ENCODE measurements around the gene DCAF16. TPM values are rescaled to one million over a fixed set of nuclear protein-coding genes. Genes with fewer than 3 reads are reported as not detected.

DCAF16 gene
- total RNA-seq, 8 experiments from 2014 or later = 30.1 to 87.1 (median 44.5) TPM

GRCh38 chr4:17811078-17811603 is 584 bp upstream of the DCAF16 start:
- ATAC-seq (replicated peaks in 6 of 8) = peak; percentile 16 to 48 (median 40)
- in situ Hi-C loops (cut with MboI; ENCODE audit: low pct_unique_long_range_greater_than_20kb in 2 of 9, low sequenced_read_pairs in 9 of 9, unreplicated experiment in 9 of 9) = loop anchor here in 5 of 9 experiments (25.0 kb wide), 4 partner anchors 201 to 776 kb away; partner anchors contain the start of gene LCORL (in 1 of the 5)
- WGBS, 10 experiments = 0 to 6% (median 0%) methylated on average over 6 to 14 of the region's 48 CpGs; no CpG with 5 or more reads in 5 of the 10 experiments
- Histone ChIP-seq H3K27ac (peak overlapping the region in 1 of 2 donors; percentile 14), H3K4me3 (peak overlapping the region; percentile 44 to 95 (median 72)), H3K4me1 (replicated peaks in 1 of 2) (peaks cover 7 to 23% of the 10 kb centered on the region in 2 donors)

DNA sequence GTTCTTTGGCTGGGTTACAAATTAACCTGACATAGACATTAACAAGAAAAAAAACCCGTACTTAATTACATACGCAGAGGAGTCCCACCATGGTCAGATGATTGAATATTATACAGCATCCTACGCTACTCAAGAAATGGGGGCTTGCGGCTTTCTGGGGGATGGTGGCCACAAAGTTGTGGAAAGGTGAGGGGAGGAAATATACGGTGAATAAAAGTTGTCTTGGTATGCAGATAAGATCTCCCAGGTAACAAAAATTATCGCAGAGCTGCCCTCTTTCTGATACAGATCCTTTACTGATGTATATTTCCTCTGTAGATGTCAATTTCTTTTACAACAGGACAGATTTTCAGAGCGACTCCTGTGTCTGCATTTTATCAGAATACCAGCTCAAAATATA is 890 bp downstream of the DCAF16 start:
- Histone ChIP-seq H3K4me1 (replicated peaks in 1 of 2) (peaks cover 7 to 23% of the 10 kb centered on the region in 2 donors), H3K4me3 (peak overlapping the region; percentile 58 to 95 (median 73)), H3K27ac (peak overlapping the region; percentile 89 to 96)
- in situ Hi-C loops (cut with MboI; ENCODE audit: low pct_unique_long_range_greater_than_20kb in 2 of 9, low sequenced_read_pairs in 9 of 9, unreplicated experiment in 9 of 9) = loop anchor here in 6 of 9 experiments (10.0 to 25.0 kb wide), 6 partner anchors 203 to 778 kb away; partner anchors contain the start of genes LAP3 (in 1 of the 6) and LCORL (in 1 of the 6)
- 0 to 13% (median 1%) methylated on average over 2 to 7 of the region's 7 CpGs for WGBS, 10 experiments
- ATAC-seq (replicated peaks in 6 of 8) = no peak

DNA sequence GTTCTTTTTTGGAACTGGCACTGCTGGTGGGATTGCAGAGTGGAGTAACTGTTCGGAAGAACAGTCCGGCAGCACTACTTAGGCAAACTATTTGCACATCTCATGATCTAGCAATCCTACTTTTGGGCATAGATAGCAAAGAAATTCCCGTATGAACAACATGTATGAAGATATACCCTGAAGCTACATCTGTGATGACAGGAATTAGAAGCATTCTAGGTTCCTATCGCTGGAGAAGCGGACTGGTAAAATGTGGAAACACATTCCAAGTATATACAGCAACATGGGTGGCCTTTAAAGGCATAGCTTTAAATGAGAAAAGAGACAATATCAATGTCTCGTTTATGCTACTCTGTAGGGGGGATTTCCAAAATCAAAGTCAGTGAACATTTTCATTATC is 3.1 kb downstream of the DCAF16 start:
- peaks cover 7 to 23% of the 10 kb centered on the region in 2 donors for H3K4me1 ChIP-seq (replicated peaks in 1 of 2)
- in situ Hi-C loops (cut with MboI; ENCODE audit: low pct_unique_long_range_greater_than_20kb in 2 of 9, low sequenced_read_pairs in 9 of 9, unreplicated experiment in 9 of 9) = loop anchor here in 6 of 9 experiments (10.0 to 25.0 kb wide), 6 partner anchors 205 to 780 kb away; partner anchors contain the start of genes LAP3 (in 1 of the 6) and LCORL (in 1 of the 6)
- H3K27ac ChIP-seq = no peak overlapping the region
- WGBS, 10 experiments = 12 to 86% (median 73%) methylated on average over 3 to 6 of the region's 6 CpGs; no CpG with 5 or more reads in 3 of the 10 experiments
- H3K4me3 ChIP-seq = peak overlapping the region in 2 of 5 donors; percentile 9 to 72
- no peak for ATAC-seq (replicated peaks in 6 of 8)

GRCh38 chr4:17805580-17806155 is 4.9 kb downstream of the DCAF16 start:
- Histone ChIP-seq H3K4me1 (replicated peaks in 1 of 2) (peaks cover 7 to 19% of the 10 kb centered on the region in 2 donors), H3K27ac (no peak overlapping the region), H3K4me3 (no peak overlapping the region)
- in situ Hi-C loops (cut with MboI; ENCODE audit: low pct_unique_long_range_greater_than_20kb in 2 of 9, low sequenced_read_pairs in 9 of 9, unreplicated experiment in 9 of 9) = loop anchor here in 6 of 9 experiments (10.0 to 25.0 kb wide), 6 partner anchors 207 to 782 kb away; partner anchors contain the start of genes LAP3 (in 1 of the 6) and LCORL (in 1 of the 6)
- 75 to 100% (median 100%) methylated on average over 1 to 3 of the region's 3 CpGs; no CpG with 5 or more reads in 2 of the 10 experiments for WGBS, 10 experiments
- no peak for ATAC-seq (replicated peaks in 6 of 8)

- ATAC-seq (replicated peaks in 6 of 8) = no peak
- Histone ChIP-seq H3K4me3 (no peak overlapping the region), H3K27ac (no peak overlapping the region), H3K4me1 (replicated peaks in 1 of 2) (no peaks in the 10 kb centered on the region)
- WGBS, 10 experiments = 82 to 100% (median 100%) methylated on average over 1 of the region's 1 CpG; no CpG with 5 or more reads in 3 of the 10 experiments
- in situ Hi-C loops (cut with MboI; ENCODE audit: low pct_unique_long_range_greater_than_20kb in 2 of 9, low sequenced_read_pairs in 9 of 9, unreplicated experiment in 9 of 9) = no loop called here
Measured at GRCh38 chr4:17797808-17798207, 12.7 kb downstream of the DCAF16 start.

DNA sequence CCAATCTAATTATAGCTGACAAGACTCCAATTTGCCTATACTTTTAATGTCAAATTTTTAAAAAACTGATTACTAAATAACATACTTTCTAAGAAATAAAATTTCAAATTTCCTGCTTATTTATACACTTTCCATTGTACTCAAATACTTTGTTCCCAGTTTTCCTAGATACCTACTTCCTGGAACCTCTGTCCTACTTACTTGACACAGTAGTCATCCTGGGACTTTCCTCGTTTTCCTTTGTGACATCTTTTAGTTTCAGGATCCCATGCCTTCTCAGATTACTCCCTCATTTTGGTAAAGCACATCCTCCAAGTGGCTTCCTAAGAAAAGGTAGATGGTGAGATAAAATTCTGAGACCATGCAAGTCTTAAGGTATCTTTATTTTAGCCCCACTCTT is 15.8 kb downstream of the DCAF16 start:
- no peak overlapping the region for H3K27ac ChIP-seq
- in situ Hi-C loops (cut with MboI; ENCODE audit: low pct_unique_long_range_greater_than_20kb in 2 of 9, low sequenced_read_pairs in 9 of 9, unreplicated experiment in 9 of 9) = no loop called here
- 50 to 100% (median 85%) methylated on average over 1 of the region's 1 CpG; no CpG with 5 or more reads in 2 of the 10 experiments for WGBS, 10 experiments

DNA sequence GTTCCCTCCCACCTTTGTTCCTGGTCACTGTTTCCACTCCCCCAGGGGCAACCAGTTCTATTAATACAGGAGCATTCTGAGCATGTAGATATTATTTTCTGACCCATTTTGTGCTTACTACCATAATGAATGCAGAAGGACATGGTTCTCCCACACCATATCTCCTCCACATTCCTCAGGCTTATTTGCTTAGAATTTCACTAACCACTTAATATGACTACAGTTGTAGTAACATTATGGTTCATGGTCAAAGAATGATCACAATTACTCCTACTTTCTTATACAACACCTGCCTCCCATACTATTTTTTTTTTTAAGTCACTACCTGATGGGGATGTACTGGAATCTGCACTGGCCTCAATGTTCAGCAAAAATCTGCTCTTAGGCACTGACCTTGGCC is 21.6 kb downstream of the DCAF16 start:
- H3K4me3 ChIP-seq = no peak overlapping the region
- ATAC-seq (replicated peaks in 6 of 8) = no peak
- H3K27ac ChIP-seq = no peak overlapping the region
- in situ Hi-C loops (cut with MboI; ENCODE audit: low pct_unique_long_range_greater_than_20kb in 2 of 9, low sequenced_read_pairs in 9 of 9, unreplicated experiment in 9 of 9) = no loop called here
- no peaks in the 10 kb centered on the region for H3K4me1 ChIP-seq (replicated peaks in 1 of 2)

More for the DNA sequence above, 15.8 kb downstream of the DCAF16 start:
- Histone ChIP-seq H3K4me1 (replicated peaks in 1 of 2) (no peaks in the 10 kb centered on the region), H3K4me3 (no peak overlapping the region)
- no peak for ATAC-seq (replicated peaks in 6 of 8)

- Histone ChIP-seq H3K4me3 (no peak overlapping the region), H3K4me1 (replicated peaks in 1 of 2) (no peaks in the 10 kb centered on the region), H3K27ac (no peak overlapping the region)
- in situ Hi-C loops (cut with MboI; ENCODE audit: low pct_unique_long_range_greater_than_20kb in 2 of 9, low sequenced_read_pairs in 9 of 9, unreplicated experiment in 9 of 9) = no loop called here
- no peak for ATAC-seq (replicated peaks in 6 of 8)
- WGBS, 10 experiments = 44 to 95% (median 80%) methylated on average over 2 to 5 of the region's 5 CpGs
Measured at GRCh38 chr4:17787315-17787714, 23.2 kb downstream of the DCAF16 start.

DNA sequence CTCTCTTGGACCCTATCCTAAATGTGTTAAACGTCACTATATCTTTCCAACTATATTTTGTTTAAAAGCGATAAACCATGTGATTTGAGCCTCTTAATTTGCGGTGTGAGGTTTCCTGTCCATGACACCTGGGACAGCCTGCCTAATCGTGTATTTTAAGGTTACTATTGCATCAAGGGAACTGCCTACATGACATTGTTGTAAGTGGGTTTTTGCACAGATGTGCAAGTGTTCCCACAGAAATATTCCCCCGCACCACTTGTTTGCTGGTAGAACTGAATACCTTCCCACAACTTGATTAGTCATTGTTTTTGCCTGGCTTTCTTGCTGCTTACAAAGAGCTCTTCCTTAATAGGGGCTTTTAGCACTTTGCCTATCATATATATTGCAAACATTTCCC is 24.0 kb downstream of the DCAF16 start:
- 56 to 100% (median 86%) methylated on average over 1 to 4 of the region's 5 CpGs; no CpG with 5 or more reads in 3 of the 10 experiments for WGBS, 10 experiments
- Histone ChIP-seq H3K27ac (no peak overlapping the region), H3K4me3 (no peak overlapping the region), H3K4me1 (replicated peaks in 1 of 2) (peaks cover 0 to 3% of the 10 kb centered on the region in 2 donors)
- ATAC-seq (replicated peaks in 6 of 8) = no peak
- in situ Hi-C loops (cut with MboI; ENCODE audit: low pct_unique_long_range_greater_than_20kb in 2 of 9, low sequenced_read_pairs in 9 of 9, unreplicated experiment in 9 of 9) = no loop called here

DNA sequence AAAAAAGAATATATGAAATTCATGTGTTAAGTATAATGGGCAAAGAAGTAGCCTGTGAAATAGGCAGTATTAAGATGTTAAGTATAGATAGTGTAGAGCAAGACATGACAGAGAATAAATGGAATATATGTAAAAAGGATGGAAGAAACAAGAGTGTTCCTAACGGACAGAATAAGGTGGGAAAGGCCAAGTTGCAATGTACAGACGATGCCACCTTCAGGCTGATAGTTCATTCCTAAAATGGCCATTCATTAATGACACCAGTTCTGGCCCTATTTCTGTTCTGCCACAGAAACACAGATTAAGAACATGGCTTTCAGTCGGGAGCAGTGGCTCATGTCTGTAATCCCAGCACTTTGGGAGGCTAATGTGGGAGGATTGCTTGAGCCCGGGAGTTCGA is 24.7 kb downstream of the DCAF16 start:
- WGBS, 10 experiments = 25 to 93% (median 63%) methylated on average over 1 to 5 of the region's 5 CpGs
- Histone ChIP-seq H3K27ac (no peak overlapping the region), H3K4me1 (replicated peaks in 1 of 2) (peaks cover 0 to 3% of the 10 kb centered on the region in 2 donors), H3K4me3 (no peak overlapping the region)
- peak in 1 of 8 experiments; percentile 14 for ATAC-seq (replicated peaks in 6 of 8)
- in situ Hi-C loops (cut with MboI; ENCODE audit: low pct_unique_long_range_greater_than_20kb in 2 of 9, low sequenced_read_pairs in 9 of 9, unreplicated experiment in 9 of 9) = no loop called here

DNA sequence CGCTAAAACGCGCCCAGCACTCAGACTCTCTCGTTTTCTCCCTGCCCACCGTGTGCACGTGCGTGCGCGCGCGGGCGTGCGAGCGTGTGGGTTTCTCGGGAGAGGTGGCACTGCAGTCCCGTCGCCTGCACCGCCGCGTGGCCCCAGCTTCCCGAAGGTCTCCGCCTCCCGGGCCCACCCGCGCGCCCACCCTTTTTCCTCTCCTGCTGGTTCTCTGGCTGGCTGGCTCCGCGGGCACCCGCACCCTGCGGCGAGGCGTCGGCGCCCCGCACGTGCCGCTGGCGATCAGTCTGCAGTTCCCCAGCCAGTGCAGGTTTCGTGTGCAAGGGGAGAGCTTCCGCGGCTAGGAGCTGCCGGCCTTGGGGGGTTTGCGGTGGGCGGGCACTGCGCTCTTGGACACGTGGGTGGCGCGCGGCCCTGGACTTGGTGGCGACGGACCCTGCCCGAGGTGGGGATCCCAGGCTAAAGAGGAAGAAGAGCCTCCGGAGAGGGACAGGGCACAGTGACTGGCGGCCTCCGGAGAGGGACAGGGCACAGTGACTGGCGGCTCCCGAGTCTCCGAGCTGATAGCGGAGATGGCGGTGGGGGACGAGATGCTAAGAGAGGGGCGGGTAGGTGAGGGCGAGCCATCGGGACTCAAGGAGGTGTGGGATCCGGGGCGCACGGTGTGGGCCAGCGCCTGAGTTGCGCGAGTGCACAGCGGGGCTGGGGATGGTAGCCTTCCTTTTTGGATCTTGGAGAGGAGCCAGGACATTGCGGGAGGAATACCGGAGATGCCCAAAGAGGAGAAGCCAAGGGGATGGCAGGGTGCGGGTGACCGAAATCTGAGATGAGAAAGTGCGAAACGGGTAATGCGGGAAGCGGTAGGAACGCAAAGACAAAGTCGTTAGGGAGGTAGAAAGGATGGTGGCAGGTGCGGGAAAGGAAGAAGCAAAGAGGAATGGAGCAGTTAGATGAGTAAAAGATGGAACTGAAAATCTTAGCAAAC is 29.0 kb downstream of the DCAF16 start, which contains the start of gene FAM184B:
Gene FAM184B (minus strand): TSS at position 322 of the 988 bp plus-strand sequence. CDS start 322 bp downstream, outside the sequence.
- 0 to 55% (median 28%) methylated on average over 1 to 16 of the region's 82 CpGs; no CpG with 5 or more reads in 2 of the 10 experiments for WGBS, 10 experiments
- peak; percentile 65 to 86 (median 80) for ATAC-seq (replicated peaks in 6 of 8)
- in situ Hi-C loops (cut with MboI; ENCODE audit: low pct_unique_long_range_greater_than_20kb in 2 of 9, low sequenced_read_pairs in 9 of 9, unreplicated experiment in 9 of 9) = no loop called here
- Histone ChIP-seq H3K27ac (no peak within 1 kb of the TSS), H3K4me3 (peak within 1 kb of the TSS; percentile 28 to 40 (median 32)), H3K4me1 (replicated peaks in 1 of 2) (peaks cover 0 to 3% of the 10 kb centered on the region in 2 donors)

DNA sequence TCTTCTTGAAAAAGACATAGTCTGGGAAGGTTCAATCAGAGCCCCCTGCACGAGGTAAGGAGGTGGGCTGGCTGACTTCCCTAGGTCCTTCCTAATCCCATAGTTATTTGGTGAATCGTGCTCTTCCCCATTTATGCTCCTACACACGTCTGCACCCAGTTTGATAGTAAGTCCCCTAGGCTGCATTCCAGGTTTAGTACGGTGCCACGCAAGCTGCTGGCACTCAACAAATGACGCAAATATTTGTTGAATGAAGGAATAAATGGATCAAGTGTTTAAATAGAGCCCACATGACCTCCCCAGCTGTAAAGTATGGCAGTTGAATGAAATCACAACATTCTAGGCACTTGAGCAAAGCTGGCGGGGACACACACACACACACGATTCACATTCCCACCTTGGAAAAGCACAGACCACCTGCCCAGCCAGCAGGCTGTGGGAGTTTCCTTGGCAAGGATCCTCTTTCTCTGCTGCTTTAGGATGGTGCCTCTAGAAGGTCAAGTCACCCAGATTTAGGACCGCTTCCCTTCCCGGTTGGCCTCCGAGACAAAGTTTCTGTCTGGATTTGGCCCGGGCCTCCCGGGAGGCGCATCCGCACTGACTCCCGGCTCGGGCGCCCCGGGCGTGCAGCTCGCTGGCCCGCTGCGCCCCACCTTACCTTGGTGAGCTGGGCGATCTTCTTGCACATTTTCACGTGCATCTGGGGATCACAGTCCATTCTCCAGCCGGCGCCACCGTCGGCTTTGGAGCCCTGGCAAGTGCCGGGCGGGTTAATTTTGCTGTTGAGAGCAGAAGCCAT is 29.9 kb downstream of the DCAF16 start:
- H3K4me1 ChIP-seq (replicated peaks in 1 of 2) = peaks cover 0 to 3% of the 10 kb centered on the region in 2 donors
- no peak overlapping the region for H3K27ac ChIP-seq
- in situ Hi-C loops (cut with MboI; ENCODE audit: low pct_unique_long_range_greater_than_20kb in 2 of 9, low sequenced_read_pairs in 9 of 9, unreplicated experiment in 9 of 9) = no loop called here
- ATAC-seq (replicated peaks in 6 of 8) = peak in 6 of 8 experiments; percentile 27 to 66 (median 45)
- H3K4me3 ChIP-seq = peak overlapping the region; percentile 28 to 40 (median 32)
- WGBS, 10 experiments = 0 to 38% (median 24%) methylated on average over 1 to 14 of the region's 31 CpGs

All from motor neuron (in vitro differentiated cells).